ENCODE measurements around the gene GNA12. TPM values are rescaled to one million over a fixed set of nuclear protein-coding genes. Genes with fewer than 3 reads are reported as not detected.
A peak's percentile ranks its signal among the peaks of the same experiment; 100 is the strongest.

Gene GNA12
- total RNA-seq, 2 donors from 2014 or later = 26.3 to 38.8 TPM

DNA sequence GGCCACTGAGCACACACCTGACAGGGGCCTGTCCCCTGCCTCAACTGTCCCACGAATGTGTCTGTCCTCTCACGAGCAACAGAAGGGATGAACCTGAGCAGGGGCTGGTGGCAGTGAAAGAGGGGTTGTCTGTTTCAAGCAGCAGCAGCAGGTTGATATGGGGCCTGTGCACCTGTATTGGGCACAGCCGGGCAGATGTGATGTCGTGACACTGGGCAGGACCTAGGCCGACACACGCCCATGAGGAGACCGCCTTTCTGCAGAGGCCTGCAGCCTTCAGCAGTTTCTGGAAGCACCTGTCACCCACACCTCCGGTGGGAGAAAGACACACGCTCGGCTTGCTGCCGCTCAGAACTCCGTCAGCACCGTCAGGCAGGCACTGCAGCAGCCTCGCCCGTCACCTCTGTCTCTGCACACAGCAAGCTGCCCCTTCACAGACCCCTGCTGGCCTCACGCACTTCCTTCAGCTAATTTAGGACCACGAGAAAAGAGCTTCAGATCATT is 107.6 kb downstream of the GNA12 start:
- H3K36me3 ChIP-seq = peaks cover 2% of the 10 kb centered on the region
- H3K4me3 ChIP-seq = no peak overlapping the region
- H3K27ac ChIP-seq = peak overlapping the region in 1 of 2 donors; percentile 82
- H3K27me3 ChIP-seq = no peaks in the 10 kb centered on the region
- H3K4me1 ChIP-seq = peaks cover 0 to 64% of the 10 kb centered on the region in 2 donors
- TF ChIP-seq, protein P1, sequence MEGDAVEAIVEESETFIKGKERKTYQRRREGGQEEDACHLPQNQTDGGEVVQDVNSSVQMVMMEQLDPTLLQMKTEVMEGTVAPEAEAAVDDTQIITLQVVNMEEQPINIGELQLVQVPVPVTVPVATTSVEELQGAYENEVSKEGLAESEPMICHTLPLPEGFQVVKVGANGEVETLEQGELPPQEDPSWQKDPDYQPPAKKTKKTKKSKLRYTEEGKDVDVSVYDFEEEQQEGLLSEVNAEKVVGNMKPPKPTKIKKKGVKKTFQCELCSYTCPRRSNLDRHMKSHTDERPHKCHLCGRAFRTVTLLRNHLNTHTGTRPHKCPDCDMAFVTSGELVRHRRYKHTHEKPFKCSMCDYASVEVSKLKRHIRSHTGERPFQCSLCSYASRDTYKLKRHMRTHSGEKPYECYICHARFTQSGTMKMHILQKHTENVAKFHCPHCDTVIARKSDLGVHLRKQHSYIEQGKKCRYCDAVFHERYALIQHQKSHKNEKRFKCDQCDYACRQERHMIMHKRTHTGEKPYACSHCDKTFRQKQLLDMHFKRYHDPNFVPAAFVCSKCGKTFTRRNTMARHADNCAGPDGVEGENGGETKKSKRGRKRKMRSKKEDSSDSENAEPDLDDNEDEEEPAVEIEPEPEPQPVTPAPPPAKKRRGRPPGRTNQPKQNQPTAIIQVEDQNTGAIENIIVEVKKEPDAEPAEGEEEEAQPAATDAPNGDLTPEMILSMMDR (IDR thresholded peaks at IDR 0.05) = no peak
- peak; percentile 57 for DNase-seq (ENCODE audit: low spot score)
- no peaks in the 10 kb centered on the region for H3K9me3 ChIP-seq

DNA sequence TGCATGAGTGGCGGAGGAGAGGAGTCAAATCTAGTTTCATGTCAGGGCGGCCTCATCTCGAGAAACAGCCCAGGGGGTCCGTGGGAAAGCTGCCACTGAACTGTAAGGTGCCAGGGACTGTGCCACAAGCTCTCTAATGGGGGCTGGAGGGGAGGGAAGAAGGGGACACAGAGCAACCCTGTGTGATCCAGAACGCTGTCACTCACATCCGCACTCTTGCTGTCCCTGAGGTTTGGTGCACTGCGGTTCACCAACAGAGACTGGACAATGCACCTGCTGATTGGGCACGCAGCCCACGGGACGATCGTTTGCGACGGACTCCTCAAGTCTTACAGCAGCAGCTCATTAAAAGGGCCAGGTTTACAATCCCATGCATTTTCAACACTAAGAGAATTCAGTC is 108.4 kb downstream of the GNA12 start:
- Histone ChIP-seq H3K27ac (peak overlapping the region; percentile 74 to 82), H3K36me3 (peaks cover 10% of the 10 kb centered on the region), H3K27me3 (no peaks in the 10 kb centered on the region), H3K4me3 (no peak overlapping the region), H3K4me1 (peaks cover 0 to 64% of the 10 kb centered on the region in 2 donors), H3K9me3 (no peaks in the 10 kb centered on the region)
- DNase-seq (ENCODE audit: low spot score) = peak; percentile 56
- TF ChIP-seq, protein P1 (IDR thresholded peaks at IDR 0.05) = no peak

DNA sequence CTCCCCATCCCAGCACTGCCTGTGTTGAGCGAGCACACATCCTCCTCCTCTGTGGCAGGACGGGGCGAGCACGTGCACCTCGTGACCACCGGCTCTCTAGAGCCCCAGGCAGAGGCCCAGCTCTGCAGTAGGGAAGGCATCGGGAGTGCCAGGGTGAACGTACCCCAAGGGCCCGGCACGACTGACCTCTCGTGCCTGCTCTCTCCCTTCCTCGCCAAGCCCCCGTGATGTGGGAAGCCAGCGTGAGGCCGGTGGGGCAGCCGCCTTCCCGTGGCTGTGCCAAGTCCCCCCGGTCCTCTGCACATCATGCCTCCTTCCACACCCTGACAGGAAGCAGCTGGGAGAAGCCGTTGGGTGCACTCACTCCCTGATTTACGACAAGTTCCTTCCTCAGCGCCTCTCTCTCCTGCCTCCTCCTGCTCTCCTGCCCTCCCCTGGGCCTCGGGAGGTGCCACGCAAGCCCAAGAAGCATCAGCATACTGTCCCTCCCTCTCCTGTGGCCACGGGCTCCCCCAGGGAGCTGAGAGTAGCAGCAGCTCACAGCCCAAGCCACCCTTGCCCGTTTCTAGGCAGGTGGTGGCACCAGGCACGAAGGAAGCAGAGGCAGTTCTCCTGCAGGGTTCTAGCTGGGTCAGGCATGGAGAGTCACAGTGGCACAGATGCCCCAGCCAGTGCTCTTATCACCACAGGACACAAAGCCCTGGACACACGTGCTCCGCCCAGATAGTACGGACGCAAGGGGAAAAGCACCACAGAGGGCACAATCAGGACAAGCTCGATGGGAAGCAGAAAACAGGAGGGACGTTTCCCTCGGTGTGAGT is 109.1 kb downstream of the GNA12 start:
- Histone ChIP-seq H3K4me3 (no peak overlapping the region), H3K27me3 (no peaks in the 10 kb centered on the region), H3K4me1 (peaks cover 0 to 65% of the 10 kb centered on the region in 2 donors), H3K27ac (peak overlapping the region; percentile 74 to 82), H3K9me3 (no peaks in the 10 kb centered on the region), H3K36me3 (peaks cover 17% of the 10 kb centered on the region)
- TF ChIP-seq, protein P1 (IDR thresholded peaks at IDR 0.05) = no peak
- DNase-seq (ENCODE audit: low spot score) = peak; percentile 60

DNA sequence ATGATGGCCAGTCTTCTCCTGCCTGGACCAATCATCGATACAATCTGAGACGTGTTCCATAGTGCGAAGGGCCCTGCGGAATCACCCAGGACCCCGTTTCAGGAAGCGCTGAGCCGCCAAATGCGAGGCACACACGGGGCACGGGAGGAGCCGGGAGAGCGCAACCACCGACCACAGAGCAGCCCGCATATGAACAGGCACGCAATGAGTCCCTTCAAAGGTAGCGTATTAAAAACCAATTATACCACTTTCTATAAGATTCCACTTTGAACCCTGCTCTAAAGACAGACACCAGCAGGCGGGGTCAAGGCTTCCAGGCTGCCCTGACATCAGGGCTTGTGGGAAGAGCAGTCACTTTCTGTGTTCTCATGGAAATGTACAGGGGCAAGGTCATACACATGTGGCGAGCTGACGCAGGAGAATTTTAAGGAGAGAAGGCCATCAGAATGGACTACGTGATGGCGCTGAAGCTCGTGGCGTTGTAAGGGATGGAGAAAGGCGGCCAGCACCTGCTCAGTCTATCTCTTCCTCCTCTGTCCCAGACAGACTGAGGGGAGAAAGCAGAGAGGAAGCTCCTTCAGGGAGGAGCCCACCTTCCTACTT is 109.9 kb downstream of the GNA12 start:
- peak overlapping the region; percentile 74 to 82 for H3K27ac ChIP-seq
- TF ChIP-seq, protein P1 (IDR thresholded peaks at IDR 0.05) = no peak
- H3K27me3 ChIP-seq = no peaks in the 10 kb centered on the region
- H3K36me3 ChIP-seq = peaks cover 17% of the 10 kb centered on the region
- H3K4me3 ChIP-seq = no peak overlapping the region
- peaks cover 0 to 73% of the 10 kb centered on the region in 2 donors for H3K4me1 ChIP-seq
- peak; percentile 53 for DNase-seq (ENCODE audit: low spot score)
- H3K9me3 ChIP-seq = no peaks in the 10 kb centered on the region

DNA sequence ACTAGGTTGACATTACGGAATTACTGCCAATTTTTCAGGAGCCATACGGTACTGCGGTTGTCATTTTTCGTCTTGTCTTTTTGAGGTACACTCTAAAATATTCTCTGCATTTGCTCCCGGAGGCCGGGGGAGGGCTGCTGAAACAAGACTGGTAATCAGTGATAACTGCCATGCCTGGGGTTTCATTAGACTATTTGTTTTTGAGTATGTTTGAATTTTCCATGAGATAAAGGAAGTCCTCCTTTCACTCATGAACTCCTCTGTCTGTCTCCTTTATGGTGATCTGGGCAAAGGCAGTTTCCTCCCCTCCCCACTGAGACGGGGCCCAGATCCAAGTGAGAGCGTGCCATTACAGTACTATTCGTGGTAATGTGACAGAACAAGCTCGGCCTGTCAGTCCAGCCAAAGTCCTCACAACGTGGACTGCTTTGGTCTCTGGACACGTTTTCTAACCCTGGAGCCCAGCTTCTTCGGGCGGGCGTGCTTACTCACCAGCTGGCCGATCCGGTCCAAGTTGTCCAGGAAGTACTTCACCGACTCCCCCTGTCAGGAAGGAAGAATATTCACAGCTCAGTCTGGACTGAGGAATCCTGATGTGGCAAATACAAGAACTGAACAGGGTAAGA is 111.0 kb downstream of the GNA12 start:
- H3K9me3 ChIP-seq = no peaks in the 10 kb centered on the region
- TF ChIP-seq, protein P1 (IDR thresholded peaks at IDR 0.05) = no peak
- DNase-seq (ENCODE audit: low spot score) = peak; percentile 89
- H3K27ac ChIP-seq = peak overlapping the region; percentile 74 to 82
- H3K4me3 ChIP-seq = no peak overlapping the region
- peaks cover 17% of the 10 kb centered on the region for H3K36me3 ChIP-seq
- H3K4me1 ChIP-seq = peaks cover 0 to 74% of the 10 kb centered on the region in 2 donors
- no peaks in the 10 kb centered on the region for H3K27me3 ChIP-seq

Data from right atrium auricular region (tissue), 2 donors.